SK-N-SH treated with all-trans-retinoic acid at 6 μM for 48 hours (cell line): ENCODE data around the gene WWC2.

ENCODE experiments used
- ARNTL ChIP-seq: fragments of 450-650 bp; formaldehyde crosslinking; IDR thresholded peaks from 2 replicates; pipeline ENCODE4 v1.5.0; 2020; ENCODE audit warnings: low read depth, mild to moderate bottlenecking, moderate library complexity, borderline replicate concordance
- ESRRG ChIP-seq: fragments of 250-450 bp; sonication (Bioruptor Pico); IDR thresholded peaks from 2 replicates; pipeline ENCODE4 v1.6.1; 2021; ENCODE audit warnings: mild to moderate bottlenecking
- PPARA ChIP-seq: fragments of 250-450 bp; sonication (Bioruptor Pico); IDR thresholded peaks from 2 replicates; pipeline ENCODE4 v1.5.0; 2020; ENCODE audit warnings: mild to moderate bottlenecking, borderline replicate concordance
- SNAI2 ChIP-seq: fragments of 250-450 bp; sonication (Bioruptor Pico); IDR thresholded peaks from 2 replicates; pipeline ENCODE4 v1.5.0; 2020; ENCODE audit warnings: mild to moderate bottlenecking, moderate library complexity
- TCF4 ChIP-seq: fragments of 250-450 bp; sonication (Bioruptor Pico); IDR thresholded peaks from 2 replicates; pipeline ENCODE4 v1.8.0; 2021; ENCODE audit warnings: mild to moderate bottlenecking, moderate library complexity, borderline replicate concordance
- TOX ChIP-seq: fragments of 250-450 bp; sonication (Bioruptor Pico); IDR thresholded peaks from 2 replicates; pipeline ENCODE4 v1.8.0; 2021; ENCODE audit warnings: mild to moderate bottlenecking, moderate library complexity, borderline replicate concordance
- ZC3H10 ChIP-seq: fragments of 250-450 bp; sonication (Bioruptor Pico); IDR thresholded peaks from 2 replicates; pipeline ENCODE4 v1.5.1; 2021; ENCODE audit warnings: mild to moderate bottlenecking, moderate library complexity
- ZFP3 ChIP-seq: fragments of 250-450 bp; sonication (Bioruptor Pico); IDR thresholded peaks from 2 replicates; pipeline ENCODE4 v1.5.0; 2020; ENCODE audit warnings: mild to moderate bottlenecking, moderate library complexity
- TF ChIP-seq, protein P1 (sequence below): fragments of 250-450 bp; sonication (Bioruptor Pico); IDR thresholded peaks from 2 replicates; pipeline ENCODE4 v1.8.0; 2021; ENCODE audit warnings: low read depth, mild to moderate bottlenecking, moderate library complexity, borderline replicate concordance
- TF ChIP-seq, protein P2 (sequence below): fragments of 250-450 bp; sonication (Bioruptor Pico); IDR thresholded peaks from 2 replicates; pipeline ENCODE4 v1.5.1; 2021; ENCODE audit warnings: mild to moderate bottlenecking, moderate library complexity
- TF ChIP-seq, protein P3 (sequence below): fragments of 250-450 bp; sonication (Bioruptor Pico); IDR thresholded peaks from 2 replicates; pipeline ENCODE4 v1.8.0; 2020; ENCODE audit warnings: mild to moderate bottlenecking, moderate library complexity, borderline replicate concordance

DNA sequence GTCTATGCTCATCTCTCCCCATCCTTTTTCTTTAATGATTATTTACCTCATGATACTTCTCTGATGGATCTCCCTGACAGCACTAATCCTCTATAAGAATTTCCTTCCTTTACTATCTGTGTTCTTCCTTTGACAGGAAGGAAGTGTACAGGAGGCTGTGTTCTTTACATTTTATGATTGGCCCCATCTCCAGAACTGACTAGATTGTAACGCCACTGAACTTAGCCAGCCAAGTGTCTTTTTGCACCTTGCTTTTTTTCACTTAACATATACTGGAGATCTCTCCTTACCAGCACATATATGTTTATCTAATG lies 3.9 kb upstream of the WWC2 start:
- TF ChIP-seq TCF4 (CRISPR knock-in tag) (no peak), PPARA (CRISPR knock-in tag) (no peak), TOX (CRISPR knock-in tag) (no peak), SNAI2 (CRISPR knock-in tag) (no peak), ZC3H10 (CRISPR knock-in tag) (no peak), ESRRG (CRISPR knock-in tag) (no peak), ZFP3 (CRISPR knock-in tag) (no peak), ARNTL (CRISPR knock-in tag) (no peak)
- TF ChIP-seq, protein P1, sequence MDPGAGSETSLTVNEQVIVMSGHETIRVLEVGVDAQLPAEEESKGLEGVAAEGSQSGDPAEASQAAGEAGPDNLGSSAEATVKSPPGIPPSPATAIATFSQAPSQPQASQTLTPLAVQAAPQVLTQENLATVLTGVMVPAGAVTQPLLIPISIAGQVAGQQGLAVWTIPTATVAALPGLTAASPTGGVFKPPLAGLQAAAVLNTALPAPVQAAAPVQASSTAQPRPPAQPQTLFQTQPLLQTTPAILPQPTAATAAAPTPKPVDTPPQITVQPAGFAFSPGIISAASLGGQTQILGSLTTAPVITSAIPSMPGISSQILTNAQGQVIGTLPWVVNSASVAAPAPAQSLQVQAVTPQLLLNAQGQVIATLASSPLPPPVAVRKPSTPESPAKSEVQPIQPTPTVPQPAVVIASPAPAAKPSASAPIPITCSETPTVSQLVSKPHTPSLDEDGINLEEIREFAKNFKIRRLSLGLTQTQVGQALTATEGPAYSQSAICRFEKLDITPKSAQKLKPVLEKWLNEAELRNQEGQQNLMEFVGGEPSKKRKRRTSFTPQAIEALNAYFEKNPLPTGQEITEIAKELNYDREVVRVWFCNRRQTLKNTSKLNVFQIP, result no peak
- TF ChIP-seq, protein P2, sequence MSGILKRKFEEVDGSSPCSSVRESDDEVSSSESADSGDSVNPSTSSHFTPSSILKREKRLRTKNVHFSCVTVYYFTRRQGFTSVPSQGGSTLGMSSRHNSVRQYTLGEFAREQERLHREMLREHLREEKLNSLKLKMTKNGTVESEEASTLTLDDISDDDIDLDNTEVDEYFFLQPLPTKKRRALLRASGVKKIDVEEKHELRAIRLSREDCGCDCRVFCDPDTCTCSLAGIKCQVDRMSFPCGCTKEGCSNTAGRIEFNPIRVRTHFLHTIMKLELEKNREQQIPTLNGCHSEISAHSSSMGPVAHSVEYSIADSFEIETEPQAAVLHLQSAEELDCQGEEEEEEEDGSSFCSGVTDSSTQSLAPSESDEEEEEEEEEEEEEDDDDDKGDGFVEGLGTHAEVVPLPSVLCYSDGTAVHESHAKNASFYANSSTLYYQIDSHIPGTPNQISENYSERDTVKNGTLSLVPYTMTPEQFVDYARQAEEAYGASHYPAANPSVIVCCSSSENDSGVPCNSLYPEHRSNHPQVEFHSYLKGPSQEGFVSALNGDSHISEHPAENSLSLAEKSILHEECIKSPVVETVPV, result no peak
- TF ChIP-seq, protein P3, sequence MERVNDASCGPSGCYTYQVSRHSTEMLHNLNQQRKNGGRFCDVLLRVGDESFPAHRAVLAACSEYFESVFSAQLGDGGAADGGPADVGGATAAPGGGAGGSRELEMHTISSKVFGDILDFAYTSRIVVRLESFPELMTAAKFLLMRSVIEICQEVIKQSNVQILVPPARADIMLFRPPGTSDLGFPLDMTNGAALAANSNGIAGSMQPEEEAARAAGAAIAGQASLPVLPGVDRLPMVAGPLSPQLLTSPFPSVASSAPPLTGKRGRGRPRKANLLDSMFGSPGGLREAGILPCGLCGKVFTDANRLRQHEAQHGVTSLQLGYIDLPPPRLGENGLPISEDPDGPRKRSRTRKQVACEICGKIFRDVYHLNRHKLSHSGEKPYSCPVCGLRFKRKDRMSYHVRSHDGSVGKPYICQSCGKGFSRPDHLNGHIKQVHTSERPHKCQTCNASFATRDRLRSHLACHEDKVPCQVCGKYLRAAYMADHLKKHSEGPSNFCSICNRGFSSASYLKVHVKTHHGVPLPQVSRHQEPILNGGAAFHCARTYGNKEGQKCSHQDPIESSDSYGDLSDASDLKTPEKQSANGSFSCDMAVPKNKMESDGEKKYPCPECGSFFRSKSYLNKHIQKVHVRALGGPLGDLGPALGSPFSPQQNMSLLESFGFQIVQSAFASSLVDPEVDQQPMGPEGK (CRISPR knock-in tag), result no peak
